ENCODE results near the gene LOXHD1.

LOXHD1 gene, protein sequence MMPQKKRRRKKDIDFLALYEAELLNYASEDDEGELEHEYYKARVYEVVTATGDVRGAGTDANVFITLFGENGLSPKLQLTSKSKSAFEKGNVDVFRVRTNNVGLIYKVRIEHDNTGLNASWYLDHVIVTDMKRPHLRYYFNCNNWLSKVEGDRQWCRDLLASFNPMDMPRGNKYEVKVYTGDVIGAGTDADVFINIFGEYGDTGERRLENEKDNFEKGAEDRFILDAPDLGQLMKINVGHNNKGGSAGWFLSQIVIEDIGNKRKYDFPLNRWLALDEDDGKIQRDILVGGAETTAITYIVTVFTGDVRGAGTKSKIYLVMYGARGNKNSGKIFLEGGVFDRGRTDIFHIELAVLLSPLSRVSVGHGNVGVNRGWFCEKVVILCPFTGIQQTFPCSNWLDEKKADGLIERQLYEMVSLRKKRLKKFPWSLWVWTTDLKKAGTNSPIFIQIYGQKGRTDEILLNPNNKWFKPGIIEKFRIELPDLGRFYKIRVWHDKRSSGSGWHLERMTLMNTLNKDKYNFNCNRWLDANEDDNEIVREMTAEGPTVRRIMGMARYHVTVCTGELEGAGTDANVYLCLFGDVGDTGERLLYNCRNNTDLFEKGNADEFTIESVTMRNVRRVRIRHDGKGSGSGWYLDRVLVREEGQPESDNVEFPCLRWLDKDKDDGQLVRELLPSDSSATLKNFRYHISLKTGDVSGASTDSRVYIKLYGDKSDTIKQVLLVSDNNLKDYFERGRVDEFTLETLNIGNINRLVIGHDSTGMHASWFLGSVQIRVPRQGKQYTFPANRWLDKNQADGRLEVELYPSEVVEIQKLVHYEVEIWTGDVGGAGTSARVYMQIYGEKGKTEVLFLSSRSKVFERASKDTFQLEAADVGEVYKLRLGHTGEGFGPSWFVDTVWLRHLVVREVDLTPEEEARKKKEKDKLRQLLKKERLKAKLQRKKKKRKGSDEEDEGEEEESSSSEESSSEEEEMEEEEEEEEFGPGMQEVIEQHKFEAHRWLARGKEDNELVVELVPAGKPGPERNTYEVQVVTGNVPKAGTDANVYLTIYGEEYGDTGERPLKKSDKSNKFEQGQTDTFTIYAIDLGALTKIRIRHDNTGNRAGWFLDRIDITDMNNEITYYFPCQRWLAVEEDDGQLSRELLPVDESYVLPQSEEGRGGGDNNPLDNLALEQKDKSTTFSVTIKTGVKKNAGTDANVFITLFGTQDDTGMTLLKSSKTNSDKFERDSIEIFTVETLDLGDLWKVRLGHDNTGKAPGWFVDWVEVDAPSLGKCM (N-terminal part only)

DNA sequence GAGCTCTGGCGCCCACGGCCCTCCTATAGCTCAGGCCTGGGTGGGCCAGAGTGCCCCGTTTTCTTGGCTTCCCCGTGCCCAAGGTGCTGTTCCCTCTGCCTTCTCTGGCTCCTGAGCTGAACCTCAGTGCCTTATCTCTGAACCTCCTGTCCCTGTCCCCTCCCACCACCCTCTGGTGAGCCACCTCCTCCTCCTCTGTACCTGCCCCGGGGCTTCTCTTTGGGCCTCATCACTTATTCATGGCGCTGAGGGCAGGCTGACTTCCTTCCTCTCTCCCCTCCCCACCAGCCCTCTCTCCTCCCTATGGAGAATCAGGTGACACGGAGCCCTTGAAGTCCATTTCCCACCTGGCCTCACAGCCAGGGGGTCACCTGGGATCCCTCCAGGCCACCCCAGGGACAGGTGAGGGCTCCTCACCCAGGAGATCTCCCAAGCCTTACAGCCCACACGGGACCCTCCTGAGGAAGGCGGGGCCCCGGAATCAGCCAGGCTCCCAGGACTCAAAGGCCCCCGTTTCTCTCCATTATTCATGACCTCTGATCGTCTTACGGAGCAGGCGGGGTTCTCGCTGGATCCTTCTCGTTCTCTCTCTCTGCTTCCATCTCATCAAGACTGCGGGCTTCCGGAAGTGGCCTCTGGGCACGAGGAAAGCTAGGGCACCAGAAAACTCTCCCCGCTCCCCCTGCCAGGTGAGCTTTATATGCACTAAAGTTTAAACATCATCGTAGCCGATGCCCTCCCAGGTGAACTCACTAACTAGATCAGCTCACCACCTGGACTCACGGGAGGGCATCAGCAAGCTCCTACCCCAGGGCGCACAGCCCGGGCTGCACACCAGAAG, at the start of gene LOXHD1:
Gene LOXHD1 (minus strand): TSS at position 106 of the 841 bp plus-strand sequence. CDS start 187 bp downstream, outside the sequence.
- no peak for DNase-seq (ENCODE audit: low read depth)

DNA sequence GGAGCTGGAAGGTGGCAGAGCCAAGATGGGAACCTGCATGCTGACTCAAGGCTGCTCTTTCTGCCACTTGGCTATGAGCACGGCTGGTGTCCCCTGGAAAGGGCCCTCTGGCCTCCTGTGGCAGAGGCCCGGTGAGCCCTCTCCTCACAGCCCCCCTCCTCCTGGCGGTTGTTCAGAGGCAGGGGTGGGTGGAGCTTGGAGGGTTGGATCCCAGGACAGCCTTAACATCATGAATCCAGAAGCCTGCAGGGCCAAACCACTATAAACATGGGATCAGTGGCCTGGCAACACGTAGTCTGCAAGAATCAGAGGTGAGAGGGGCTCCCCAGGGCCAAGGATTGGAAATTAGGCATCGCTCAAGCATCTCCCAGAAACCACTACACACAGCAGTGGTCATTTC, 48.5 kb upstream of the LOXHD1 start:
- DNase-seq (ENCODE audit: low read depth): no peak

DNA sequence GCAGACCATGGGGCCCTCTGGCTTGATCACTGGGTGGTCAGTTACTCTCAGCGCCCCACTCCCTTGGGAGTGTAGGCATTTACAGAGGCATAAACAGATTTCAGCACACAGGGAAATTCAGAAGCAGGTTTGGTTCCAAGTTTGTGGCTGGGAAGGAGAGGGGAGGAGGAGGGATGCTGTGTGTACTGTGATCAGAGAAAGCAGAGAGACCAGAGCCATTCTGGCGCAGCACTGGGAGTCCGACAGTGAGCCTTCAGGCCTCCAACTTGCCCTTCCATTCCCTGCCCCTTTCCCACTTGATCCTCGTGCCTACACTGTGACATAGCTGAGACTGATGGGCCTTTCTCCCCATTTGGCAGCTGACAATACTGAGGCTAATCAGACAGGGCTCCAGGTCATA, 47.8 kb upstream of the LOXHD1 start:
- DNase-seq (ENCODE audit: low read depth): no peak

DNA sequence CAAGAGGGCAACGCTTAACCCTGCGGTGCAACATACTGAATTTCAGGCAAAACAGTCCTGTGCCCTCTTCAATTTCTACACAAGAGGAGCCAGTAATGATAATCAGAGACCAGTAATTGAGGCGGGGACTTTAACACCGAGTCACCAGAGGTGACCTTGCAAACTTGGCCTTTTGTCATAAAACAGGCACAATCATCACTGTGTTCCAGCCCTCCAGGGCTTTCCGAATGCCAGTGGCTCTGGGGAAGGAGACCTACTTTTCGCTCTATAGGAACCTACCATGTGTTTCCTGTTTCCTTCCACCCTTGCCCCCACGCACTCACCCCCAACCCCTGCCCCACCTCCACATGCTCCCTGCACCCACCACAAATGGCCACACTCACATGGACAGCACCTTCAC, 47.2 kb upstream of the LOXHD1 start:
- DNase-seq (ENCODE audit: low read depth): no peak

DNA sequence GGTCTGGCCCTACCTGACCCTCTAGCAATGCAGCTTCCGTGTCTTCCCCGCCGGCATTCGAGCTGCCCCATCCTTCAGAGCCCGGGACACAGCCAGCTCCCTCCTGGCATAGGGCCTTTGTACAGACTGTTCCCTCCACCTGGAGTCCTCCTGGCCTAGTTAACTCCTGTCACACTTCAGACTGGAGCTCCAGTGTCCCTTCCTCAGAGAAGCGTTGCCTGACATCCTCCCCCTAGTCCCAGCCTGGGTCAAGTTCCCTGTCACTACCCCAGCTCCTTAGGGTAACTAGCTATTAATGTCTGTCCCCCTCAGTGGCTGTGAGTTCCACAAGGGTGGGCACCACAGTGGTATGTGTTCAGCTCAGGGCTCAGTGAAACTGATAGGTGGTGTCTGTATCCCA, 45.5 kb upstream of the LOXHD1 start:
- DNase-seq (ENCODE audit: low read depth): no peak

DNA sequence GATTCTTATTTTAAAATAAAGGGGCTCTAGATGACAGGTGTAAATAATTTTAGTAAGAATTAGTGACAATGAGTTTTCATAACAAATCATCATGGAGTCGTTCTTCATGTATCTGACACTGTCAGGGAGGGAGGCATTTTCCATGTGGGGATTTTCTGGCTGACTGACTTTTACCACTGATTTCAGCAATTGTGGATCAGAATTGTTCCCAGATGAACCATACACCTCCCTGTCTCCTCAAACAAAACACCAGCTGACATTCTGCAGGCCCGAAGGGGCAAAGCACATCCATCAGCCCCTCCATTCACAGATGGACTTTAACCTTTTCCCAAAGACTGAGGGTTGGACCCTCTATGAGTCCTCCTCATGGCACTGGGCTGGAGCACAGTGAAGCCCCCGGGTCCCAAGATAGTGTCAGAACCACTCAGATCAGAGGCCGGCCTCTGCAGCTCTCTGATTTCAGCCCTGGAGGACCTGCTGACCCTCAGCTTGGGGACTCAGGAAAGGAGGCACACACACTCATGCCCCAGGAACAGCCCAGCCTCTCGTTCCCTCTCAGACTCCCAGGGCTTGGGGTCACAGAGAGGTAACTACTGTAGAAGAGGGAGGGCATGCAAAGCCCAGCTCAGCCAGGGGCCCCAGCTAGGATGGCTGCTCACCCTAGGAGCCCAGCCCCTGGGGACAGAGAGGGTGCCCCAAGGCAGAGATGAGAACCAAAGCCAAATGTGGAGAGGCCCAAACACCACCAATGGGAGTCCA, 43.2 kb upstream of the LOXHD1 start:
- no peak for DNase-seq (ENCODE audit: low read depth)

DNA sequence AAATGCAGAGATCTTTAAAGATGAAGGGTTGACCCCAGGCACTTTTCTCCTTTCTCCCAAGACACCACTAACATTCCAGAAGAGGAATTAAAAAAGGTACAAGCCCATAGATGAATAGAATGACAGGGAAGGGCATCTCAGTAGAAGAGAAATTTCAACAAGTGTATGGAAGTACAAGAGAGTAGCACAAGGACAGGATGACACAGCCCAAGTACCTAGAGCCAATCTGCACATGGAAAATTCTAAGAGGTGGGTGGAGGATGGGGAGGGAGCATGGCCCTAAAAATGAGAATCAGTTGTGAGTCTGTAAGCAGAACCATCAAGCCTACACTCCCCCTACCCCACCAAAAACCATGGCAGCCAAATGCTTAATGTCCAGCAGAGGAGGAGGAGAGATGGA, 39.7 kb upstream of the LOXHD1 start:
- DNase-seq (ENCODE audit: low read depth): no peak

DNA sequence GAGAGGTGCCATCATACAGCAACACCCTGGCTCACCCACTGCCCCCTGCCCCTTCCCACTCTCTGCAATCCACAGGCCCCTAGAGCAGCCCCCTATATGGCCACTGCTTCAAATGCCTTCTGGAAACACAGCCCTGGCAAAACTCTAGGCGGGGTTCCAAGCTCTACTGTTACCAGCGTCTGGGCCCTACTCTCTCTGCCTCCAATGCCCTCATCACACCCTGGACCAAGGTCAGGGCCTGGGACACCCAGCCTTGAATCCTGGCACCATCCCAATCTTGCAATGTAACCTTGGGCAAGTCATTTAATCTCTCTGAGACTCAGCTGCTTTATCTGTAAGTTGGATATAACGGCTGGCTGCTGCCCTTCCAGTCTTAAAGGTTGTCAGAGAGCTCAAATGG, 39.2 kb upstream of the LOXHD1 start:
- no peak for DNase-seq (ENCODE audit: low read depth)

DNA sequence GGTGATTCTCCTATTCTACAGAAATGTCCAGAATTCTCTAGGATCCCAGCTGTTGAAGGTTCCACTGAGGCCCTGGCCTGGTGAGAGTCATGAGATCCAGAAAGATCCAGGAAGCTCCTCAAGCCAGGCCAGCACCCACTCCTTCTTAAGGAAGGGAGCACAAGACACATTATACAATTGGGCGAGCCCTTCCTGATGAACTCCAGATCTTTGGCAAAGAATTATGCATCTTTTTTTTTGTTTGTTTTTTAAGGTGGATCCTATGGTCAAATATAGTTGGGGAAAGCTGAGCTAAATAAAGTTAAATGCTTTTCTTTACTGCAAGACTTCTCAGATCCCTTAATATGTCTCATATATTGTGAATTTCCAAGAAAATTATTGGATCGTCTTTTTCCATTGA, 37.0 kb upstream of the LOXHD1 start:
- no peak for DNase-seq (ENCODE audit: low read depth)

DNA sequence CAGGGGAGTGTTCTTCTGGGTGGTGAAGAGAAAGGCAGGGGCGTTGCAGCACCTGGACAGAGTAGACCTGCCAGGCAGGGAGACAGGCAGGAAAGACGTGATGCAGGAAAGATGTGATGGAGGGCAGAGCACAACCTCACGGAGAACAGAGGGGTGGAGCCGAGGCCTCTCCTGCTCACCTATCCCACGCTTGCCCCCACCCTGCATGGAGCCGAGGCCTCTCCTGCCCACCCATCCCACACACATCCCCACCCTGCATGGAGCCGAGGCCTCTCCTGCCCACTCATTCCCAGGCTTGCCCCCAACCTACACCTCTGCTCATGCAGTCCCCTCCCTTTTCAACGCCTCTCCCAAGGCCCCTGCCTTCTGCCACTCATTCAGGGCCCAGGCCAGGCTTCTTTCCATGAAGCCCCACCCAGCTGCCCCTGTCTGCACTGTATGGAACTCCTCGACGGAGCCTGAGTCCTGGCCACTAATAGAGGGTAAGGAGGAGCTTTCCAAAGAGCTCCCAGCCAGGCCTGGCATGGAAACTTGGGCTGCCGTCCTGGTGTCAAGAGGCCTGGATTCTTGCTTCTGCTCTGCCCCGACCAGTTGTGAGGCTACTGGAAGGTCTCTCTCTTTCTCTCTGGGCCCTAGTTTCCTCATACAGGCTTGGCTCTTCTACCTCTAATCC, 32.0 kb upstream of the LOXHD1 start:
- DNase-seq (ENCODE audit: low read depth): no peak

DNA sequence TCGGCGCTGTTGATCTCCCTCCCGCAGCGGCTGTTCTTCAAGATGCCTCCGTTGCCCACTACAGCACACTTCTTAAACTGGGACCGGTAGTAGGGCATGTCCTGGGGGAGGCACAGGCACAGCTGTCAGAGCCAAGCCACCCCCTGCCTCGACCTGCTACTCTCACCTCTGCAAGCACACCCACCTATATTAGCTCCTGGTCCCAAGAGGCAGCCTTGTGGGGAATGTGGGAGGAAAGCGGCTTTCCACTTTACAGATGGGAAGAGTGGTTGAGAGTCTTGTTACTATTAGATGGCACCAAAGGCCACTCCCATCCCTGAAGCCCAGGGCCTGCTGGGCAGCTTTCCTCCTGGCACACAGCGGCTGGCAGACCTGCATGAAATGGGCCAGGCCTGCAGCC, 29.2 kb upstream of the LOXHD1 start:
- no peak for DNase-seq (ENCODE audit: low read depth)

DNA sequence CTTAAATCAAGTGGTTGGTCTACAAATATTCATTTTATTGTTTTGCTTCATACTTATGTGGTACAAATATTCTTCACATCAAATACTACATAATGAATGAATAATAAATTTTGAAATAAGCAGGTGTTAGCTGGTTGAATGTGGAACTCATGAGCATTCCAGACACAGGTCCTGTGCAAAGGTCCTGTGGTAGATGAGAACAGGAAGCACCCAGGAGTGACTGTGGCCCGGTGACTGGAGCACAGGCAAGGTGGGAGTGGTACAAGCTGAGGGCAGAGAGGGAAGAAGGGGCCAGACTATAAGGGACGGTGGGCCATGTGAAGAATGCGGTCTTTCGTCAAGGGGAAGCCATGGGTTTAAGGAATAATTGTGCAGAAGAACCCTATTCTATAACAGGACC, 26.2 kb upstream of the LOXHD1 start:
- no peak for DNase-seq (ENCODE audit: low read depth)

DNA sequence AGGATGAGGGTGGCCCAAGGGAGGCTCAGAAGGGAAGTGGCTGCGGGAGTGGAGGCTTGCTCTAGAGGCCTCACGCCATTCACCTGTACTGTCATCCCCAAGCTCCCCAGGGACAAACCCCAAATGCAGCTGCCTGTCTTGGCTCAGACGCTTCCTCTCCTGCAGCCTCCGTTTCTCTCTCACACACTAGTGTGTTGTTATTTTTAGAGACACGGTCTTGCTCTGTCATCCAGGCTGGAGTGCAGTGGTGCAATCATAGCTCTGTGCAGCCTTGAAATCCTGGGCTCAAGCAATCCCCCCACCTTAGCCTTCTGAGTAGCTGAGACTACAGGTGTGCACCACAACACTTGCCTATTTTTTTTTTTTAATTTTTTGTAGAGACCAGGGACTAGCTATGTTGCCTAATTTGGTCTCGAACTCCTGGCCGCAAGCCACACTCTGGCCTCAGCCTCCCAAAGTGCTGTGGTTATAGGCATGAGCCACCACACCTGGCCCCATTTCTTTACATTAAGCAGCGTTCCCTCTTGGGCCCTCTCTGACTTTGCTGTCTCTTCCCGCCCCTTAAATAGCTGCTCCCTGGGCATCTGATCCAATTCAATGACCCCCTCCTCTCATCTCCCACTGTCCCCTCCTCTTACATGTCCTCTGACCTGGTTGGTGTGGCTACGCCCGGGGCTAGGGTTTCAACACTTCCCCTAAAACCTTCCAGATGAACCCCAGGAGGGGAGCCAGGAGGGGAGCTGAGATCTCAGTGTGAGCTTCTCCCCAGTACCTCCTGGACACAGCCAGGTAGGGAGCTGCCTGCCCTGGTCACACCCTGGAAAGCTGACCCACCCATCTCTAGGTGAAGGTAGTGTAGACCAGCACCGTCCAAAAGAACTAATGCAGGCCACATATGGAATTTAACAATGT, 24.0 kb upstream of the LOXHD1 start:
- no peak for DNase-seq (ENCODE audit: low read depth)

DNA sequence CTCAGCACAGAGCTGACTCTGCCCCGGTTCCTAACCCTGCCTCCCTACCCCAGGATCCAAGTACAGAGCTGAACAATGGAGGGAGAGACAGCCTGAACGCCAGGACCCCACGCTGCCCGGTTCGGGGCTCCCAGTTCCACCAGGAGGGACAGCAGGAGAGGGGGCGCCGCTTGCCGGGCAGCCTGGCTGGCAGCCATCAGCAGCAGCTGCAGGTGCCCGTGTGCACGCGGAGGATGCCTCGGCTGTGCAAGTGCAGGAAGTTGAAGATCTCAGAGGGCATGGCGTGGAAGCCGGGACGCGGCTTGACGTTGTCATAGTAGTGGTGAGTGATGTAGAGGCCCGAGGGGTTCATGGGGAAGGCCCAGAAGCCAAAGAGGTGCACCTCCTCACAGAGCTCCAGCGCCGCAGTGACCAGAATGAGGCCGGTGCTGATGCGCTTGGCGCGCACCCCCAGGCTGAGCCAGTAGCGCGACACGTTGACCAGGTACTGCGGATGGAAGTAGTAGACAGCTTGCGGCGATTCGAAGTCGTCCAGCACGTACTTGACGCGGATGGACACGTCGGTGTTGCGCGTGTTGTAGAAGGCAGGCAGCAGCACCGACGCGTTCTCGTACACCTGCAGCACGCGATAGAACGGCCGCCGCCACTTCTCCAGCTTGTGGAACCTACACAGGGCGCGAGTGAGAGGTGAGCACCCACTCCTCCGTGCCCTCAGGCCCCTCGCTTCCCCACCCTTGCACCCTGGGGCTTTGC, 23.0 kb upstream of the LOXHD1 start:
- DNase-seq (ENCODE audit: low read depth): no peak

DNA sequence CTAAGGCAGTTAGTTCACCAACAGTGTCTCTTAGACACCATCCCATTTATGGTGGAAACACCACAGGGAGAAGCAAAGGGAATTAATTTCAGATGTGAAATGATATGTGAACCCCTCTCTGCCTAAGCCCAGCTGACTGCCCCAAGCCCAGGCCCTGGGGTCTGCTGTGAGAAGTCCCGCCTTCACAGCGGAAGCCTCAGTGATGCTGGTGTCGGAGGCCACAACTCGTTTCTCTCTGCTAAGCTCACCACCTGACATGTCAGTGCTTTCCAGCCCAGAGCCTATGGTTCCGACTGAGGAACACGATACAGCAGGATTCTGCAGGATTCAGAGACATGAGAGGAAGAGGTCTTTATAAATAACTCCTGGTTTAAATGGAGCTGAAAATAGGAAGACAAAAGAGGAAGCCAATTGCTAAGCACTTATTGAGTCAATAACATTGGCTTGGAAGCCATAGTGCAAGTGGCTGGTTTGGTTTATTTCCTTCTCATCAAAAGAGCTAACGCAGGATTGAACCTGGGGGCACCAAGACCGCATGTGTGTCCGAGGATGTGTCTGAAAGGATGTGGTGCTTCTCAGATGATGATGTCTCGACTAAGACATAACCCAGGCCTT, 21.9 kb upstream of the LOXHD1 start:
- no peak for DNase-seq (ENCODE audit: low read depth)

DNA sequence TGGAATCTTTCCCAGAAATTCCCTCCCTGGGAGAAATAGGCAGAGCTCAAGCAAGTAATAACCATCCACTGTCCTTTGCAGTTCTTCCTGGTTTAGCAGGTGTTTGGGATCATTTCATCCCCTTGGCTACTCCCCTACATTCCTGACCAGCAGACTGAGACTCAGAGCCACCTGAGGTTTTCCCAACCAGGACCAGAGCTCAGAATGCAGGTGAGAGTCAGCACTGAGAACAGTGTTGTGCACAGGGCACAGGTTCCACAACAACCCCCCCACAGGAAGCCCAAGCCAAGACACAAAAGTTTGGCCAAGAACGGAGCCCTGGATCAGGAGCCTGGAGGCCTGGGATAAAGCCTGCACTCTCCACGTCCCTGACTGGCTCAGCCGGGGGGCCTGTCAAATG, 21.0 kb upstream of the LOXHD1 start:
- no peak for DNase-seq (ENCODE audit: low read depth)

DNA sequence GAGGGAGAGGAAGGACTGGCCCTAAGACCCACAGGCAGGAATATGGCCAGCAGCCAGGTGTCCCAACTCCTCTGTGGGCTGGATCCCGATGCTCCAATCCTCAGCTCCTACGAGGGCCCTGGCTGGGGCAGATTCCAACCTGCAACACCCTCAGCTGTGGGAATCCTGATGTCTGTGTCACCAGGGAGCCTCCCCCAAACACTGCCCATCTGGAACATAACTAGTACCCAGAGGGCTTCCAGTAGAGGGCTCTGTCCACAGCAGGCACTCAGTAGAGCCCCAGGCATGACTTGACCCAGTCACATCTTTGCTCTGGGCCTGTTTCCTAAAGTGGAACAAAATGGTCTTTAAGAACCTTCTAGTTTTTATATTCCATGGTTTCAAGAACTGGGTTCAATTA, 20.6 kb upstream of the LOXHD1 start:
- no peak for DNase-seq (ENCODE audit: low read depth)
